ENCODE results near the gene BMPER.

GRCh38 chr7:34162677-34163076, 257.3 kb downstream of the BMPER start:
- no peak for TF ChIP-seq CTCF (IDR thresholded peaks at IDR 0.05; ENCODE audit: control extremely low read depth in 1 of 3, insufficient read depth in 1 of 3, low read depth in 1 of 3, low read length in 3 of 3)
- TF ChIP-seq KDM1A (IDR thresholded peaks at IDR 0.05; ENCODE audit: borderline replicate concordance, low read length) = no peak
- TF ChIP-seq POLR2A (IDR thresholded peaks at IDR 0.05; ENCODE audit: control extremely low read depth in 1 of 2, low read depth in 2 of 2, low read length in 2 of 2) = no peak
- no peak for TF ChIP-seq ATF3 (IDR thresholded peaks at IDR 0.05; ENCODE audit: insufficient read depth, low read depth, low read length)
- TF ChIP-seq HDAC6 (IDR thresholded peaks at IDR 0.05; ENCODE audit: low read depth, low read length) = no peak
- no peak for TF ChIP-seq POLR2AphosphoS5 (IDR thresholded peaks at IDR 0.05; ENCODE audit: low read depth, low read length)
- TF ChIP-seq PHF8 (conservative IDR thresholded peaks at IDR 0.05; ENCODE audit: low read depth, low read length) = no peak

Data from H1 (cell line).